Kidney epithelial cell (primary cell): Measurements from ENCODE around the gene NMBR. TPM values are rescaled to one million over a fixed set of nuclear protein-coding genes. Genes with fewer than 3 reads are reported as not detected.
"Not testable (repeated sequence)": the region's sequence is repeated elsewhere in the genome, so short reads cannot be mapped to it uniquely, and the experiment has no call there.

Source experiments
- DNase-seq: peaks from one replicate; pipeline ENCODE4 v3.0.0-alpha.2; 2010; ENCODE audit warnings: low read depth
- H3K27me3 ChIP-seq: 2 replicates; pipeline ENCODE4 v1.6.0; 2011; ENCODE audit warnings: low read length; ENCODE audit not compliant: control insufficient read depth, insufficient read depth
- H3K36me3 ChIP-seq: 2 replicates; pipeline ENCODE4 v1.5.1; 2011; ENCODE audit warnings: low read length; ENCODE audit not compliant: control insufficient read depth, insufficient read depth
- H3K4me3 ChIP-seq: 2 replicates; pipeline ENCODE4 v1.5.1; 2011; ENCODE audit warnings: low read depth, mild to moderate bottlenecking, control low read depth, low read length
- CTCF ChIP-seq: IDR thresholded peaks from 2 replicates; pipeline ENCODE4 v1.5.1; 2011; ENCODE audit warnings: mild to moderate bottlenecking, moderate library complexity, low read length, control low read depth, inconsistent platforms; ENCODE audit not compliant: insufficient read depth, poor library complexity, severe bottlenecking
- total RNA-seq: library from RNA; depleted of rRNA; stranded (reverse); fragments of >200 nt; gene quantifications from 2 replicates; pipeline ENCODE4 v1.2.3, GENCODE V29; 2015

NMBR gene
- total RNA-seq, 1 donor from 2014 or later = not detected

- no peak for TF ChIP-seq CTCF
- no peaks in the 10 kb centered on the region for H3K36me3 ChIP-seq
- no peak overlapping the region for H3K4me3 ChIP-seq
- DNase-seq = no peak
- no peaks in the 10 kb centered on the region for H3K27me3 ChIP-seq
Measured at GRCh38 chr6:142153196-142153595, 6.3 kb upstream of the NMBR start.

- Histone ChIP-seq H3K27me3 (no peaks in the 10 kb centered on the region), H3K4me3 (no peak overlapping the region), H3K36me3 (no peaks in the 10 kb centered on the region)
- no peak for DNase-seq
- TF ChIP-seq CTCF = no peak
Measured at GRCh38 chr6:142152746-142153145, 5.8 kb upstream of the NMBR start.

- not testable (repeated sequence) for H3K36me3 ChIP-seq, DNase-seq, H3K4me3 ChIP-seq, H3K27me3 ChIP-seq
Measured at GRCh38 chr6:142141531-142141930, 5.4 kb downstream of the NMBR start.

GRCh38 chr6:142138876-142139275, 8.0 kb downstream of the NMBR start:
- Histone ChIP-seq H3K36me3 (no peaks in the 10 kb centered on the region), H3K4me3 (no peak overlapping the region), H3K27me3 (no peaks in the 10 kb centered on the region)
- DNase-seq = no peak
- no peak for TF ChIP-seq CTCF

GRCh38 chr6:142132625-142133024, 14.3 kb downstream of the NMBR start, which contains the start of gene GJE1:
TSS of gene GJE1 (plus strand) at chr6:142132925. CDS start at chr6:142133159, 234 bp downstream.
- H3K4me3 ChIP-seq = no peak within 1 kb of the TSS
- TF ChIP-seq CTCF = no peak
- no peaks in the 10 kb centered on the region for H3K36me3 ChIP-seq
- H3K27me3 ChIP-seq = no peaks in the 10 kb centered on the region
- DNase-seq = no peak

GRCh38 chr6:142130814-142131213, 16.1 kb downstream of the NMBR start:
- H3K4me3 ChIP-seq = no peak overlapping the region
- TF ChIP-seq CTCF = no peak
- H3K36me3 ChIP-seq = no peaks in the 10 kb centered on the region
- H3K27me3 ChIP-seq = no peaks in the 10 kb centered on the region
- no peak for DNase-seq
